ENCODE measurements around the gene ALKBH6. TPM values are rescaled to one million over a fixed set of nuclear protein-coding genes. Genes with fewer than 3 reads are reported as not detected.
A peak's percentile ranks its signal among the peaks of the same experiment; 100 is the strongest.

Gene ALKBH6
- total and polyA plus RNA-seq, 2 of the 13 experiments (the other 11 are each of a cell fraction or from before 2014, with no cell fraction given): 13.7 to 18.1 TPM

DNA sequence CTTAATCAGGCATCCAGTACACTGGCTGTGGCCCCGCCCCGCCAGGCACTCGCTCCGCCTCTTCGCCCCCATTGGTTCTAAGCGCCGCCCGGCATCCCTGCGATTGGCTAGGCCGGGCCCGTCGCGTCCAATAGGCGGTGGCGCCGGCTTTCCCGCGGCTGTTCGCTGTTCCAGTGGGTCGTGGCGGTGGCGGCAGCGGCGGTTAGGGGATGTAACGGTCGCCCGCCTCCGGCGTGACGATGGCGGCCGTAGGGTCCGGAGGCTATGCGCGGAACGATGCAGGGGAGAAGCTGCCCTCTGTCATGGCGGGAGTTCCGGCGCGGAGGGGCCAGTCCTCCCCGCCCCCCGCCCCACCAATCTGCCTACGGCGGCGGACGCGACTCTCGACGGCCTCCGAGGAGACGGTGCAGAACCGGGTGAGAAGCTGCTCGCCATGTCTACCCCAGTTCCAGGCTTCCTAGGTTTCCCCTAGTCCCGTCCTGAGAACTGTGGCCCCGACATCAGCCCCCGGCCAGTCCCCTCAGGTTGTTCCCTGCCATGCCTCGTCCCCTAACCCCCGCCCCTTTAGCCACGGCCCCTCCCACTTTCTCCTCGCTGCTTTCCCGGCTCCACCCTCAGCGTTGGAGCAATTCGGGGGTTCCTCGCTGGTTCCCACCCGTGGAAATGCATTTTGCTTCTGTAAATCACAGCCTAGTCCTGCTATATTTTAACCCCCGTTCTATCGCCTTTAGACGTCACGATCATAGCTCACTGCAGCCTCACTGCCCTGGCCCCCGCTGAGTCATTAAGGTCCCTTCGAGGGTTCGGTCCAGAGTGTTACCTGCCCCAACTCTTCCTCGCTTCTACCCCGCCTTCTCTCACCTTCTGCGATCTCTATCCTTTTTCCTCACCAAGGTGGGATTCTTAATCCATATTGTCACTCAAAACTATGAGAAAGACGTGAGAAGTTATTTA is 41.0 kb upstream of the ALKBH6 start, which contains the start of gene WDR62 (continued):
- TF ChIP-seq, protein P1, sequence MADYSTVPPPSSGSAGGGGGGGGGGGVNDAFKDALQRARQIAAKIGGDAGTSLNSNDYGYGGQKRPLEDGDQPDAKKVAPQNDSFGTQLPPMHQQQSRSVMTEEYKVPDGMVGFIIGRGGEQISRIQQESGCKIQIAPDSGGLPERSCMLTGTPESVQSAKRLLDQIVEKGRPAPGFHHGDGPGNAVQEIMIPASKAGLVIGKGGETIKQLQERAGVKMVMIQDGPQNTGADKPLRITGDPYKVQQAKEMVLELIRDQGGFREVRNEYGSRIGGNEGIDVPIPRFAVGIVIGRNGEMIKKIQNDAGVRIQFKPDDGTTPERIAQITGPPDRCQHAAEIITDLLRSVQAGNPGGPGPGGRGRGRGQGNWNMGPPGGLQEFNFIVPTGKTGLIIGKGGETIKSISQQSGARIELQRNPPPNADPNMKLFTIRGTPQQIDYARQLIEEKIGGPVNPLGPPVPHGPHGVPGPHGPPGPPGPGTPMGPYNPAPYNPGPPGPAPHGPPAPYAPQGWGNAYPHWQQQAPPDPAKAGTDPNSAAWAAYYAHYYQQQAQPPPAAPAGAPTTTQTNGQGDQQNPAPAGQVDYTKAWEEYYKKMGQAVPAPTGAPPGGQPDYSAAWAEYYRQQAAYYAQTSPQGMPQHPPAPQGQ (CRISPR knock-in tag; IDR thresholded peaks at IDR 0.05; ENCODE audit: borderline replicate concordance): no peak
- TF ChIP-seq, protein P2, sequence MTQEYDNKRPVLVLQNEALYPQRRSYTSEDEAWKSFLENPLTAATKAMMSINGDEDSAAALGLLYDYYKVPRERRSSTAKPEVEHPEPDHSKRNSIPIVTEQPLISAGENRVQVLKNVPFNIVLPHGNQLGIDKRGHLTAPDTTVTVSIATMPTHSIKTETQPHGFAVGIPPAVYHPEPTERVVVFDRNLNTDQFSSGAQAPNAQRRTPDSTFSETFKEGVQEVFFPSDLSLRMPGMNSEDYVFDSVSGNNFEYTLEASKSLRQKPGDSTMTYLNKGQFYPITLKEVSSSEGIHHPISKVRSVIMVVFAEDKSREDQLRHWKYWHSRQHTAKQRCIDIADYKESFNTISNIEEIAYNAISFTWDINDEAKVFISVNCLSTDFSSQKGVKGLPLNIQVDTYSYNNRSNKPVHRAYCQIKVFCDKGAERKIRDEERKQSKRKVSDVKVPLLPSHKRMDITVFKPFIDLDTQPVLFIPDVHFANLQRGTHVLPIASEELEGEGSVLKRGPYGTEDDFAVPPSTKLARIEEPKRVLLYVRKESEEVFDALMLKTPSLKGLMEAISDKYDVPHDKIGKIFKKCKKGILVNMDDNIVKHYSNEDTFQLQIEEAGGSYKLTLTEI (CRISPR knock-in tag; conservative IDR thresholded peaks at IDR 0.05): no peak
- TF ChIP-seq RELA (CRISPR knock-in tag; IDR thresholded peaks at IDR 0.05) (no peak), ZNF335 (CRISPR knock-in tag; IDR thresholded peaks at IDR 0.05) (no peak), ZNF607 (CRISPR knock-in tag; IDR thresholded peaks at IDR 0.05; ENCODE audit: borderline replicate concordance) (no peak), ZNF30 (CRISPR knock-in tag; IDR thresholded peaks at IDR 0.05) (no peak), ZMYM3 (CRISPR knock-in tag; IDR thresholded peaks at IDR 0.05) (no peak), TBX3 (IDR thresholded peaks at IDR 0.05; ENCODE audit: borderline replicate concordance) (no peak), ZNF782 (CRISPR knock-in tag; IDR thresholded peaks at IDR 0.05; ENCODE audit: borderline replicate concordance) (no peak), CHD2 (IDR thresholded peaks at IDR 0.05; ENCODE audit: low read depth, low read length) (no peak), ISL2 (CRISPR knock-in tag; IDR thresholded peaks at IDR 0.05) (peak; percentile 3; the same call in 1 of the 2 replicates), ZNF709 (CRISPR knock-in tag; IDR thresholded peaks at IDR 0.05) (no peak), ARNTL (CRISPR knock-in tag; IDR thresholded peaks at IDR 0.05) (no peak)
- TF ChIP-seq, protein P3, sequence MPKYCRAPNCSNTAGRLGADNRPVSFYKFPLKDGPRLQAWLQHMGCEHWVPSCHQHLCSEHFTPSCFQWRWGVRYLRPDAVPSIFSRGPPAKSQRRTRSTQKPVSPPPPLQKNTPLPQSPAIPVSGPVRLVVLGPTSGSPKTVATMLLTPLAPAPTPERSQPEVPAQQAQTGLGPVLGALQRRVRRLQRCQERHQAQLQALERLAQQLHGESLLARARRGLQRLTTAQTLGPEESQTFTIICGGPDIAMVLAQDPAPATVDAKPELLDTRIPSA (CRISPR knock-in tag; IDR thresholded peaks at IDR 0.05; ENCODE audit: borderline replicate concordance): no peak
- TF ChIP-seq, protein P4, sequence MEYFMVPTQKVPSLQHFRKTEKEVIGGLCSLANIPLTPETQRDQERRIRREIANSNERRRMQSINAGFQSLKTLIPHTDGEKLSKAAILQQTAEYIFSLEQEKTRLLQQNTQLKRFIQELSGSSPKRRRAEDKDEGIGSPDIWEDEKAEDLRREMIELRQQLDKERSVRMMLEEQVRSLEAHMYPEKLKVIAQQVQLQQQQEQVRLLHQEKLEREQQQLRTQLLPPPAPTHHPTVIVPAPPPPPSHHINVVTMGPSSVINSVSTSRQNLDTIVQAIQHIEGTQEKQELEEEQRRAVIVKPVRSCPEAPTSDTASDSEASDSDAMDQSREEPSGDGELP (IDR thresholded peaks at IDR 0.05; ENCODE audit: borderline replicate concordance, low read depth): 0 out of 2 replicates have a peak, but pooled peaks have one; percentile 0
- TF ChIP-seq, protein P5, sequence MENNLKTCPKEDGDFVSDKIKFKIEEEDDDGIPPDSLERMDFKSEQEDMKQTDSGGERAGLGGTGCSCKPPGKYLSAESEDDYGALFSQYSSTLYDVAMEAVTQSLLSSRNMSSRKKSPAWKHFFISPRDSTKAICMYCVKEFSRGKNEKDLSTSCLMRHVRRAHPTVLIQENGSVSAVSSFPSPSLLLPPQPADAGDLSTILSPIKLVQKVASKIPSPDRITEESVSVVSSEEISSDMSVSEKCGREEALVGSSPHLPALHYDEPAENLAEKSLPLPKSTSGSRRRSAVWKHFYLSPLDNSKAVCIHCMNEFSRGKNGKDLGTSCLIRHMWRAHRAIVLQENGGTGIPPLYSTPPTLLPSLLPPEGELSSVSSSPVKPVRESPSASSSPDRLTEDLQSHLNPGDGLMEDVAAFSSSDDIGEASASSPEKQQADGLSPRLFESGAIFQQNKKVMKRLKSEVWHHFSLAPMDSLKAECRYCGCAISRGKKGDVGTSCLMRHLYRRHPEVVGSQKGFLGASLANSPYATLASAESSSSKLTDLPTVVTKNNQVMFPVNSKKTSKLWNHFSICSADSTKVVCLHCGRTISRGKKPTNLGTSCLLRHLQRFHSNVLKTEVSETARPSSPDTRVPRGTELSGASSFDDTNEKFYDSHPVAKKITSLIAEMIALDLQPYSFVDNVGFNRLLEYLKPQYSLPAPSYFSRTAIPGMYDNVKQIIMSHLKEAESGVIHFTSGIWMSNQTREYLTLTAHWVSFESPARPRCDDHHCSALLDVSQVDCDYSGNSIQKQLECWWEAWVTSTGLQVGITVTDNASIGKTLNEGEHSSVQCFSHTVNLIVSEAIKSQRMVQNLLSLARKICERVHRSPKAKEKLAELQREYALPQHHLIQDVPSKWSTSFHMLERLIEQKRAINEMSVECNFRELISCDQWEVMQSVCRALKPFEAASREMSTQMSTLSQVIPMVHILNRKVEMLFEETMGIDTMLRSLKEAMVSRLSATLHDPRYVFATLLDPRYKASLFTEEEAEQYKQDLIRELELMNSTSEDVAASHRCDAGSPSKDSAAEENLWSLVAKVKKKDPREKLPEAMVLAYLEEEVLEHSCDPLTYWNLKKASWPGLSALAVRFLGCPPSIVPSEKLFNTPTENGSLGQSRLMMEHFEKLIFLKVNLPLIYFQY (CRISPR knock-in tag; IDR thresholded peaks at IDR 0.05; ENCODE audit: borderline replicate concordance): no peak
- TF ChIP-seq, protein P6, sequence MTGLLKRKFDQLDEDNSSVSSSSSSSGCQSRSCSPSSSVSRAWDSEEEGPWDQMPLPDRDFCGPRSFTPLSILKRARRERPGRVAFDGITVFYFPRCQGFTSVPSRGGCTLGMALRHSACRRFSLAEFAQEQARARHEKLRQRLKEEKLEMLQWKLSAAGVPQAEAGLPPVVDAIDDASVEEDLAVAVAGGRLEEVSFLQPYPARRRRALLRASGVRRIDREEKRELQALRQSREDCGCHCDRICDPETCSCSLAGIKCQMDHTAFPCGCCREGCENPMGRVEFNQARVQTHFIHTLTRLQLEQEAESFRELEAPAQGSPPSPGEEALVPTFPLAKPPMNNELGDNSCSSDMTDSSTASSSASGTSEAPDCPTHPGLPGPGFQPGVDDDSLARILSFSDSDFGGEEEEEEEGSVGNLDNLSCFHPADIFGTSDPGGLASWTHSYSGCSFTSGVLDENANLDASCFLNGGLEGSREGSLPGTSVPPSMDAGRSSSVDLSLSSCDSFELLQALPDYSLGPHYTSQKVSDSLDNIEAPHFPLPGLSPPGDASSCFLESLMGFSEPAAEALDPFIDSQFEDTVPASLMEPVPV (CRISPR knock-in tag; IDR thresholded peaks at IDR 0.05): 0 out of 2 replicates have a peak, but pooled peaks have one; percentile 25

Data from HepG2 (cell line).